Transverse colon (tissue), 4 donors: ENCODE measurements around the gene ARHGAP33. TPM values are rescaled to one million over a fixed set of nuclear protein-coding genes. Genes with fewer than 3 reads are reported as not detected.
A peak's percentile ranks its signal among the peaks of the same experiment; 100 is the strongest.

ENCODE experiments used
- DNase-seq: peaks from one replicate; pipeline ENCODE4 v3.0.0-alpha.2; 2019
- H3K27ac ChIP-seq, 4 donors: fragments of 200-600 bp; sonication (generic); 2 replicates each; pipeline ENCODE4 v1.5.1; 2016 to 2018; ENCODE audit warnings: inconsistent platforms in 4 of 4
- H3K27me3 ChIP-seq: fragments of 200-600 bp; sonication (generic); 2 replicates; pipeline ENCODE4 v1.5.1; 2017; ENCODE audit warnings: inconsistent platforms
- H3K36me3 ChIP-seq, 4 donors: fragments of 200-600 bp; sonication (generic); 2 replicates each; pipeline ENCODE4 v1.5.1; 2017 to 2019; ENCODE audit warnings: inconsistent platforms in 4 of 4
- H3K4me1 ChIP-seq, 4 donors: fragments of 200-600 bp; sonication (generic); 2 replicates each; pipeline ENCODE4 v1.5.1; 2017 to 2020; ENCODE audit warnings: inconsistent platforms in 4 of 4
- H3K4me3 ChIP-seq, 4 donors: fragments of 200-600 bp; sonication (generic); 1 replicate in 1 of 4; 2 replicates in 3 of 4; pipeline versions ENCODE4 v1.5.1 to v1.6.1; 2017 to 2019; ENCODE audit warnings: inconsistent platforms in 4 of 4
- H3K9me3 ChIP-seq, 2 donors: fragments of 200-600 bp; sonication (generic); 2 replicates each; pipeline ENCODE4 v1.5.1; 2017 to 2019; ENCODE audit warnings: inconsistent platforms in 2 of 2
- EP300 ChIP-seq: sonication (generic); formaldehyde crosslinking; IDR thresholded peaks from one replicate; pipeline ENCODE4 v1.6.1; 2017; ENCODE audit warnings: antibody characterized with exemption, low read depth
- POLR2A ChIP-seq: fragments of 450-650 bp; IDR thresholded peaks from one replicate; pipeline ENCODE4 v1.6.1; 2016; ENCODE audit warnings: antibody characterized with exemption, mild to moderate bottlenecking, moderate library complexity
- POLR2AphosphoS5 ChIP-seq, 3 donors: sonication (generic); formaldehyde crosslinking; IDR thresholded peaks; one replicate each; pipeline ENCODE4 v1.6.1; 2016; ENCODE audit warnings: antibody characterized with exemption in 3 of 3
- WGBS, 2 donors: methylation state at CpG; one replicate each; pipeline ENCODE4 v1.1.5; 2018; ENCODE audit warnings: low coverage in 1 of 2; 5-methylcytosine and 5-hydroxymethylcytosine counted together
- in situ Hi-C, 4 donors: fragments of 200-750 bp; cut with MboI; loops; one replicate each; pipeline versions ENCODE4 v1.15.0 to v1.15.1; 2017; ENCODE audit warnings: low sequenced_read_pairs in 3 of 4, low pct_ligation_motif_present in 1 of 4, low pct_unique_long_range_greater_than_20kb in 1 of 4
- intact Hi-C: fragments of 100-400 bp; cut with DNase I; formaldehyde crosslinking; loops from one replicate; pipeline ENCODE4 v1.15.1; 2023; ENCODE audit warnings: low total_unique reads
- total RNA-seq, 4 donors: library from RNA; depleted of rRNA; stranded (reverse); fragments of >200 nt; gene quantifications; one replicate each; pipeline ENCODE4 v1.1.0, GENCODE V29; 2016
- TF ChIP-seq, protein P1 (sequence below), 5 experiments: fragments of 200-600 bp in 3 of 5; fragments of 450-650 bp in 2 of 5; sonication (generic) in 3 of 5; IDR thresholded peaks; 1 replicate in 2 of 5; 2 replicates in 3 of 5; pipeline ENCODE4 v1.5.1; 2016 to 2017; ENCODE audit warnings: antibody characterized with exemption in 5 of 5, inconsistent platforms in 3 of 5, mild to moderate bottlenecking in 2 of 5, moderate library complexity in 1 of 5

ARHGAP33 gene
- total RNA-seq, 4 donors from 2014 or later = 6.7 to 70.3 (median 17.2) TPM

DNA sequence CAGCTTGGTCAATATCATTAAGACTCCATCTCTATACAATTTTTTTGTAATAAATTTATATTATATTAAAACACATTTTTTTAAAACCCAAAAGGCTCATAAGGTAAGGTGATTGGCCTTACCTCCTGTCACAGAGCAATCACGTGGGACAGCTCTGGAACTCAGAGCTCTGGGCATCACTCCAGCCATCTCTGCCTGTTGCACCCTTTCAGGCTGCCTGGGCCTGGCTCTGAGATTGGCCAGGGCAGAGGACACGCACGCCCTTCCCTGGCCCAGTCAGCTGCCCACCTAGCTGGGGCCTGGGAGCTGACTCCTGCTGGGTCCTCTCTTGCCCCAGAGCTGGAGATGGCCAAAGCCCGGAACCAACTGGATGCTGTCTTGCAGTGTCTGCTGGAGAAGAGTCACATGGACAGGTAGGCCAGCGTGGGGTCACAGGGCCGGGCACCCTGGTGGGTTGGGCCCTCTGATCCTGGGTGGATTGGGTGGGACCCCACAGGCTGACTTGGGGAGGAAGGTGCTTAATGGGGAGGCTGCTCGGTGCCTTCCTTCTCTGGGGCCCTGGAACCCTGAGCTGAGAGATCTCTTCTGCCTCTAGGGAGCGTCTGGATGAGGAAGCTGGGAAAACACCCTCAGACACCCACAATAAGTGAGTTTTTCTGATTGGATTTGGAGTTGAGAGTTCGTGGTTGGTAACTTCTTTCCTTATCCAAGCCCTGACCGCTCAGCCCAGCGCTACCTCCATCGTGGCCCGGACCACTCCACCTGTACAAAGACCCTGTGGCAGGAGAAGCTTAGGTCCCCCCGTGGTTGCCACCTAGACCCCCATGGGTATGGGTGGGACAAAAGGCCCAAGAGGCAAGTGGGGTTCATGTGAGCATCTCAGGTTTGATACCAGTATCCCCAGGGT, 23.3 kb upstream of the ARHGAP33 start:
- Histone ChIP-seq H3K27ac (peak overlapping the region in 1 of 4 donors; percentile 32), H3K27me3 (peaks cover 3% of the 10 kb centered on the region), H3K4me1 (peaks cover 19 to 45% (median 41%) of the 10 kb centered on the region in 4 donors), H3K9me3 (no peaks in the 10 kb centered on the region), H3K36me3 (peaks cover 0 to 14% (median 3%) of the 10 kb centered on the region in 4 donors), H3K4me3 (no peak overlapping the region)
- intact Hi-C loops (no loop called here), in situ Hi-C loops (no loop called here)
- peak; percentile 8 for DNase-seq
- TF ChIP-seq EP300 (no peak), POLR2AphosphoS5 (IDR thresholded peaks at IDR 0.05) (no peak)
- WGBS, 2 donors = 85 to 100% methylated on average over 1 to 14 of the region's 14 CpGs

DNA sequence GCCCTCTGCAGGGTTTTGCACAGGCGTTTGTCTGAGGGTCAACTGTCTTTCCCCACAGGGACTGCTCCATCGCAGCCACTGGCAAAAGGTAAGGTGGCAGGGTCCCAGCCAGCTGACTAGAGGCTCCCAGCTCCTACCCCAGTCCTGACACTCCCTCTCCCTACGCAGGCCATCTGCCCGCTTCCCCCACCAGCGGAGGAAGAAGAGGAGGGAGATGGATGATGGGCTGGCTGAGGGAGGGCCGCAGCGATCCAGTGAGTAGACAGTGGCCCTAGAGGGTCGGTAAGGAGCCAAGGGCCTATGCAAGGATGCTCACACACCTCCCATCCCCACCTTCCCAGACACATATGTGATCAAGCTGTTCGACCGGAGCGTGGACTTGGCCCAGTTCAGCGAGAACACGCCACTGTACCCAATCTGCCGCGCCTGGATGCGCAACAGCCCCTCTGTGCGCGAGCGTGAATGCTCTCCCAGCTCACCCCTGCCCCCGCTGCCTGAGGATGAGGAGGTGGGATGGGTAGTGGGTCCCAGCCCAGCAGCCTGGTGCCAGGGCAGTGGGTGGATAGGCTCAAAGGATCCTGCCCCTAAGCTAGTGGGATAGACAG, 22.5 kb upstream of the ARHGAP33 start:
- Histone ChIP-seq H3K4me3 (no peak overlapping the region), H3K36me3 (peaks cover 0 to 14% (median 3%) of the 10 kb centered on the region in 4 donors), H3K4me1 (peaks cover 17 to 48% (median 44%) of the 10 kb centered on the region in 4 donors), H3K27ac (peak overlapping the region in 1 of 4 donors; percentile 99), H3K9me3 (no peaks in the 10 kb centered on the region), H3K27me3 (peaks cover 3% of the 10 kb centered on the region)
- intact Hi-C loops = no loop called here
- TF ChIP-seq POLR2A (no peak), EP300 (no peak), POLR2AphosphoS5 (IDR thresholded peaks at IDR 0.05) (no peak)
- TF ChIP-seq, protein P1, sequence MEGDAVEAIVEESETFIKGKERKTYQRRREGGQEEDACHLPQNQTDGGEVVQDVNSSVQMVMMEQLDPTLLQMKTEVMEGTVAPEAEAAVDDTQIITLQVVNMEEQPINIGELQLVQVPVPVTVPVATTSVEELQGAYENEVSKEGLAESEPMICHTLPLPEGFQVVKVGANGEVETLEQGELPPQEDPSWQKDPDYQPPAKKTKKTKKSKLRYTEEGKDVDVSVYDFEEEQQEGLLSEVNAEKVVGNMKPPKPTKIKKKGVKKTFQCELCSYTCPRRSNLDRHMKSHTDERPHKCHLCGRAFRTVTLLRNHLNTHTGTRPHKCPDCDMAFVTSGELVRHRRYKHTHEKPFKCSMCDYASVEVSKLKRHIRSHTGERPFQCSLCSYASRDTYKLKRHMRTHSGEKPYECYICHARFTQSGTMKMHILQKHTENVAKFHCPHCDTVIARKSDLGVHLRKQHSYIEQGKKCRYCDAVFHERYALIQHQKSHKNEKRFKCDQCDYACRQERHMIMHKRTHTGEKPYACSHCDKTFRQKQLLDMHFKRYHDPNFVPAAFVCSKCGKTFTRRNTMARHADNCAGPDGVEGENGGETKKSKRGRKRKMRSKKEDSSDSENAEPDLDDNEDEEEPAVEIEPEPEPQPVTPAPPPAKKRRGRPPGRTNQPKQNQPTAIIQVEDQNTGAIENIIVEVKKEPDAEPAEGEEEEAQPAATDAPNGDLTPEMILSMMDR (IDR thresholded peaks at IDR 0.05) = no peak
- 95% methylated on average over 20 of the region's 20 CpGs; no CpG with 5 or more reads in 1 of the 2 donors for WGBS, 2 donors
- DNase-seq = peak; percentile 7
- in situ Hi-C loops = no loop called here

DNA sequence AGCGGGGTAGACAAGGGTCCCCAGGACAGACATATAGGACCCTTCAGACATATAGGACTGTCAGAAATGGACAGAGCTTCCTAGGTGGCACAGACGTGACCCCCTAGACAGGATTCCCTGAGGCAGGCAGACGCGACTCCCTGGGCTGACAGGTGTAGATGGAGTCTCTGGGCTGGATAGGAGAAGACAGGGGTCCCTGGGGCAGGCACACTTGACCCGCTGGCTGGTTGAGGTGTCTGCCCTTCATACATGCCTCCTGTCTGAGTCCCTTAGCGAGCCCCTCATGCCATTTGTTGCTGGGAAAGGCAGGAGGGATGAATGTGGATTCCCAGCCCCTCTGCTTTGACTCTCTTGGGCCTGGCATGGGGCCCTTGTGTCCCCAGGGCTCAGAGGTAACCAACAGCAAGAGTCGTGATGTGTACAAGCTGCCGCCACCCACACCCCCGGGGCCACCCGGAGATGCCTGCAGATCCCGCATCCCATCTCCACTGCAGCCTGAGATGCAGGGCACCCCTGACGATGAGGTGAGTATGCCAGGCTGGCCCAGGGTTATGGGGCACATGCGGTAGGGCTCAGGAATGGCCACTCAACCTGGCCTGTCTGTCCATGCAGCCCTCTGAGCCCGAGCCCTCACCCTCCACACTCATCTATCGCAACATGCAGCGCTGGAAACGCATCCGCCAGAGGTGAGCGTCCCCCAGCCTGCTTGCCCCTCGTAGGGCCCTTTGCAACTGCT, 21.6 kb upstream of the ARHGAP33 start:
- DNase-seq = peak; percentile 9
- intact Hi-C loops (no loop called here), in situ Hi-C loops (no loop called here)

DNA sequence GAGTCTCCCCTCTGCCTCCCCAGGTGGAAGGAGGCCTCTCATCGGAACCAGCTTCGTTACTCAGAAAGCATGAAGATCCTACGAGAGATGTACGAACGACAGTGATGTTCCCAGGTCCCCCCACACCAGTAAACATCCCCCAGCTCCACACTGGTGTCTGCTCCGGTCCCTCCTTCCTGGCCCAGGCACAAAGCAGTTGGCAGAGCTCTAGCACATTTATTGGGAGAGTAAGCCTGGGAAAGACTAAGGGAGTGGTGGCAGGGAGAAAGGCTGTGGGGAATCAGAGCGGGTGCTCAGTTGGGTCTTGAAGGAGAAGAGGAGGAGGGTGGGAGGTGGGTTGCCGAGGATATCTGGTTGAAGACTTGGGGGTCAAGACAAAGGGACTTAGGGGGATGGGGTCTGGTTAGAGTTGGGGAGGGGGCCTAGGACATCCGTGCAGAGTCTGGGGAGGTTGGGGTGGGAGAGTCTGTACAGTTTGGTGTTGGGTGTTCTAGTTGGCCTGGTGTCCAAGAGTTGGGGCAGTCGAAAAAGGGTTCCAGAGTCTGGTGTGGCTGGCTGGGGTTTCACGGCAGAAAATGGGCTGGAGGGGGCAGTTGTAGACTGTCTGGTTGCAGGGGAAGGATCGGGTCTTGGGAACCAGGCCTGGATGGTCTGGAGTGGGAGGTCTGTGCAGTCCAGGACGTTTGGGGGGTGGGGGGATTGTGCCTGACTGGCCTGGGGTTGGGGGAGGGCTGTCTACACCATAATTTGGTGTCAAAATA, 20.8 kb upstream of the ARHGAP33 start:
- peak; percentile 7 for DNase-seq
- intact Hi-C loops (no loop called here), in situ Hi-C loops (no loop called here)
- peaks cover 3% of the 10 kb centered on the region for H3K27me3 ChIP-seq
- peaks cover 0 to 14% (median 3%) of the 10 kb centered on the region in 4 donors for H3K36me3 ChIP-seq
- H3K27ac ChIP-seq = peak overlapping the region; percentile 96 to 99 (median 97)
- peaks cover 16 to 45% (median 43%) of the 10 kb centered on the region in 4 donors for H3K4me1 ChIP-seq
- TF ChIP-seq POLR2AphosphoS5 (IDR thresholded peaks at IDR 0.05) (no peak), EP300 (no peak), POLR2A (no peak)
- TF ChIP-seq, protein P1 (IDR thresholded peaks at IDR 0.05) = no peak
- WGBS, 2 donors = 72 to 83% methylated on average over 5 to 13 of the region's 13 CpGs
- no peaks in the 10 kb centered on the region for H3K9me3 ChIP-seq
- H3K4me3 ChIP-seq = peak overlapping the region in 1 of 4 donors; percentile 90

More for the DNA sequence above, 21.6 kb upstream of the ARHGAP33 start:
- Histone ChIP-seq H3K27me3 (peaks cover 3% of the 10 kb centered on the region), H3K36me3 (peaks cover 0 to 14% (median 3%) of the 10 kb centered on the region in 4 donors), H3K4me1 (peaks cover 18 to 48% (median 44%) of the 10 kb centered on the region in 4 donors), H3K27ac (peak overlapping the region; percentile 96 to 99 (median 97)), H3K4me3 (no peak overlapping the region), H3K9me3 (no peaks in the 10 kb centered on the region)
- 87 to 100% methylated on average over 1 to 20 of the region's 20 CpGs for WGBS, 2 donors
- no peak for TF ChIP-seq POLR2AphosphoS5 (IDR thresholded peaks at IDR 0.05)
